ENCODE results near the gene GLDN. TPM values are rescaled to one million over a fixed set of nuclear protein-coding genes. Genes with fewer than 3 reads are reported as not detected.

The GLDN gene
- total RNA-seq, 1 experiment from 2014 or later = 1.3 TPM

DNA sequence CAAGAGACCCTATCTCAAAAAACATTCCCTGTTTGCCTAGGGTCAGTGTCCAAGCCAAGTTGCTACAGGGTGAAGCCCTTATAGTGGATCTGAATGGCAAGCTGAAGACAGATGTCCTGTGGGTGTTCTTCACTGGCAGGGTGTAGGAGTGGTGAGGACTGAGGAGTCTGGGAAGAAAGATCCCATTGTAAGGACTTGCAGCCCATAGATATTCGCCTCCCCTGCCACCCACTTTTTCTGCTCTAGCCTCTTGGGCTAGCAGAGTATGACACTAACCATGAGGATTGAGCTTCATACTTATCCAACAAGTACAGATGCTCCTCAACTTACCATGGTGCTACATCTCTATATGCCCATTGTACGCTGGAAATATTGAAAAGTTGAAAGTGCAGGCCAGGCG is 16.3 kb upstream of the GLDN start:
- Histone ChIP-seq H2BK12ac (ENCODE audit: insufficient read length, low read depth, low read length) (no peak overlapping the region), H3K23me2 (ENCODE audit: insufficient read length, low read depth, low read length, poor library complexity, severe bottlenecking) (no peaks in the 10 kb centered on the region), H3K4ac (ENCODE audit: low read depth, low read length) (no peak overlapping the region), H3K27ac (ENCODE audit: insufficient read length, low read depth, low read length) (no peak overlapping the region), H4K5ac (ENCODE audit: insufficient read length, low read depth, low read length) (no peak overlapping the region), H2BK20ac (ENCODE audit: low read depth, low read length, poor library complexity, severe bottlenecking) (no peak overlapping the region), H3K79me1 (ENCODE audit: insufficient read depth, low read depth, low read length, poor library complexity, severe bottlenecking) (no peaks in the 10 kb centered on the region), H2BK15ac (ENCODE audit: low read depth, low read length) (no peak overlapping the region), H3K14ac (ENCODE audit: insufficient read depth, low read length) (no peak overlapping the region), H3K27me3 (ENCODE audit: insufficient read depth, low read length) (no peaks in the 10 kb centered on the region), H3K23ac (ENCODE audit: insufficient read length, low read depth, low read length) (no peak overlapping the region), H4K20me1 (ENCODE audit: control insufficient read depth, insufficient read depth, insufficient read length) (no peaks in the 10 kb centered on the region), H3K79me2 (ENCODE audit: insufficient read depth, low read length) (no peaks in the 10 kb centered on the region), H3K9me3 (ENCODE audit: control insufficient read depth, low read depth, low read length) (no peaks in the 10 kb centered on the region), H2AFZ (ENCODE audit: low read length) (no peak overlapping the region), H2AK5ac (ENCODE audit: insufficient read length, low read length) (no peak overlapping the region), H3K9ac (ENCODE audit: extremely low read depth, insufficient read length, low read length) (no peak overlapping the region), H4K91ac (ENCODE audit: insufficient read length, low read depth, low read length) (no peak overlapping the region), H3T11ph (ENCODE audit: low read length) (no peak overlapping the region), H3K18ac (ENCODE audit: insufficient read length, low read depth, low read length) (no peak overlapping the region), H3K4me1 (ENCODE audit: insufficient read depth, low read length) (no peaks in the 10 kb centered on the region), H4K8ac (replicated peaks; ENCODE audit: insufficient read length, low read depth, low read length) (no peak overlapping the region), H2BK120ac (ENCODE audit: low read depth, low read length, poor library complexity, severe bottlenecking) (no peak overlapping the region), H3K56ac (ENCODE audit: insufficient read length, low read depth, low read length) (no peak overlapping the region), H3K4me2 (ENCODE audit: insufficient read depth, insufficient read length, low read length) (no peak overlapping the region), H2BK5ac (ENCODE audit: insufficient read length, low read length) (no peak overlapping the region)
- no peak for DNase-seq
- Mint-ChIP-seq H3K36me3 (ENCODE audit: insufficient read depth in 1 of 3, low read depth in 3 of 3) (no peaks in the 10 kb centered on the region), H3K4me1 (no peaks in the 10 kb centered on the region), H3K27ac (no peak overlapping the region), H3K4me3 (no peak overlapping the region), H3K9me3 (no peaks in the 10 kb centered on the region; a peak in 1 of 5 replicates), H3K27me3 (ENCODE audit: low read depth) (peaks cover 7% of the 10 kb centered on the region)
- WGBS (ENCODE audit: extremely low coverage, insufficient read length, low lambda C conversion rate) = no CpG with 5 or more reads among the region's 3 CpGs
- TF ChIP-seq, protein P1, sequence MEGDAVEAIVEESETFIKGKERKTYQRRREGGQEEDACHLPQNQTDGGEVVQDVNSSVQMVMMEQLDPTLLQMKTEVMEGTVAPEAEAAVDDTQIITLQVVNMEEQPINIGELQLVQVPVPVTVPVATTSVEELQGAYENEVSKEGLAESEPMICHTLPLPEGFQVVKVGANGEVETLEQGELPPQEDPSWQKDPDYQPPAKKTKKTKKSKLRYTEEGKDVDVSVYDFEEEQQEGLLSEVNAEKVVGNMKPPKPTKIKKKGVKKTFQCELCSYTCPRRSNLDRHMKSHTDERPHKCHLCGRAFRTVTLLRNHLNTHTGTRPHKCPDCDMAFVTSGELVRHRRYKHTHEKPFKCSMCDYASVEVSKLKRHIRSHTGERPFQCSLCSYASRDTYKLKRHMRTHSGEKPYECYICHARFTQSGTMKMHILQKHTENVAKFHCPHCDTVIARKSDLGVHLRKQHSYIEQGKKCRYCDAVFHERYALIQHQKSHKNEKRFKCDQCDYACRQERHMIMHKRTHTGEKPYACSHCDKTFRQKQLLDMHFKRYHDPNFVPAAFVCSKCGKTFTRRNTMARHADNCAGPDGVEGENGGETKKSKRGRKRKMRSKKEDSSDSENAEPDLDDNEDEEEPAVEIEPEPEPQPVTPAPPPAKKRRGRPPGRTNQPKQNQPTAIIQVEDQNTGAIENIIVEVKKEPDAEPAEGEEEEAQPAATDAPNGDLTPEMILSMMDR (conservative IDR thresholded peaks at IDR 0.05) = no peak
